WI38 (cell line): ENCODE results near the gene PLEKHF1.

ENCODE experiments used
- H3K4me3 ChIP-seq: 2 replicates; pipeline ENCODE4 v1.5.1; 2011; ENCODE audit warnings: low read depth, mild to moderate bottlenecking, control low read depth, low read length
- CTCF ChIP-seq: IDR thresholded peaks from 2 replicates; pipeline ENCODE4 v1.5.1; 2012; ENCODE audit warnings: low read depth, mild to moderate bottlenecking, control low read depth, low read length

Gene PLEKHF1

GRCh38 chr19:29681422-29682235 lies 16.4 kb downstream of the PLEKHF1 start:
- no peak overlapping the region for H3K4me3 ChIP-seq
- TF ChIP-seq CTCF, result no peak

- no peak for TF ChIP-seq CTCF
Observed at GRCh38 chr19:29682236-29682895, 17.1 kb downstream of the PLEKHF1 start.

GRCh38 chr19:29683009-29683408 lies 17.7 kb downstream of the PLEKHF1 start:
- no peak overlapping the region for H3K4me3 ChIP-seq
- no peak for TF ChIP-seq CTCF

More at GRCh38 chr19:29682236-29682895, 17.1 kb downstream of the PLEKHF1 start:
- no peak overlapping the region for H3K4me3 ChIP-seq

- no peak overlapping the region for H3K4me3 ChIP-seq
- no peak for TF ChIP-seq CTCF
Observed at GRCh38 chr19:29685326-29685725, 20.1 kb downstream of the PLEKHF1 start.

GRCh38 chr19:29686285-29686805 lies 21.1 kb downstream of the PLEKHF1 start:
- no peak overlapping the region for H3K4me3 ChIP-seq
- no peak for TF ChIP-seq CTCF

- no peak for TF ChIP-seq CTCF
- H3K4me3 ChIP-seq, result peak overlapping the region; percentile 53
Observed at GRCh38 chr19:29687244-29687896, 22.1 kb downstream of the PLEKHF1 start.
